Right lobe of liver (tissue), 6 donors: Measurements from ENCODE around the gene DYNC1LI1. TPM values are rescaled to one million over a fixed set of nuclear protein-coding genes. Genes with fewer than 3 reads are reported as not detected.

Experiments
- ATAC-seq, 4 donors: fragments of 200-7000 bp; cut with Tn5 transposase; one replicate each; pipeline ENCODE4 v1.9.1; 2020; ENCODE audit warnings: mild to moderate bottlenecking in 4 of 4, moderate library complexity in 4 of 4
- DNase-seq, 3 donors: peaks; one replicate each; pipeline ENCODE4 v3.0.0-alpha.2; 2020
- H3K27ac ChIP-seq, 3 donors: fragments of 200-600 bp; one replicate each; pipeline ENCODE4 v1.8.0; 2022
- H3K27me3 ChIP-seq, 2 donors: fragments of 200-600 bp; one replicate each; pipeline ENCODE4 v1.8.0; 2022
- H3K36me3 ChIP-seq, 4 donors: fragments of 200-600 bp; sonication (generic) in 1 of 4; one replicate each; pipeline versions ENCODE4 v1.5.1 to v1.8.0; 2017 to 2022; ENCODE audit warnings: control low read depth in 1 of 4
- H3K4me1 ChIP-seq, 4 donors: fragments of 200-600 bp; sonication (generic) in 1 of 4; one replicate each; pipeline versions ENCODE4 v1.5.1 to v1.8.0; 2017 to 2022; ENCODE audit warnings: control low read depth in 1 of 4
- H3K4me3 ChIP-seq, 3 donors: fragments of 200-600 bp; one replicate each; pipeline ENCODE4 v1.8.0; 2022
- H3K9me3 ChIP-seq, 4 donors: fragments of 200-600 bp; sonication (generic) in 1 of 4; one replicate each; pipeline versions ENCODE4 v1.5.1 to v1.8.0; 2017 to 2022; ENCODE audit warnings: control low read depth in 1 of 4
- POLR2A ChIP-seq: fragments of 450-650 bp; IDR thresholded peaks from one replicate; pipeline ENCODE4 v1.6.1; 2017; ENCODE audit warnings: antibody characterized with exemption, mild to moderate bottlenecking
- WGBS: methylation state at CpG from one replicate; pipeline ENCODE4 v1.1.6; 2018; ENCODE audit warnings: low coverage, low lambda C conversion rate; ENCODE audit not compliant: insufficient coverage; ENCODE audit errors: missing lambda C conversion rate; 5-methylcytosine and 5-hydroxymethylcytosine counted together
- intact Hi-C, 2 donors: fragments of 100-400 bp; cut with DNase I; formaldehyde crosslinking; loops; one replicate each; pipeline versions ENCODE4 v1.11.2 to v1.14.1; 2022
- total RNA-seq, 6 experiments: library from RNA; depleted of rRNA in 2 of 6; stranded (reverse); fragments of >200 nt in 2 of 6; fragmentation: NEBNext Ultra II Directional in 3 of 6; extraction: Animal tissue kit (Norgen Biotek cat#: 25700) in 3 of 6; gene quantifications; one replicate each; pipeline versions ENCODE4 v1.1.0 to v1.2.4, GENCODE V29; 2016 to 2023
- TF ChIP-seq, protein P1 (sequence below), 4 donors: fragments of 200-600 bp in 3 of 4; fragments of 450-650 bp in 1 of 4; IDR thresholded peaks; one replicate each; pipeline versions ENCODE4 v1.5.1 to v1.8.0; 2016 to 2022; ENCODE audit warnings: antibody characterized with exemption in 4 of 4, mild to moderate bottlenecking in 2 of 4
- donor health status: DM: no; HTN: yes; CAD: no.
- donor health status: DM: no; HTN: no; CAD: no.
- donor health status: DM: no; HTN: no; CAD: no.
- donor health status: DM: no; HTN: yes; CAD: no.
- donor health status: DM: no; HTN: yes; CAD: no.

Gene DYNC1LI1
- total RNA-seq, 6 experiments from 2014 or later: 7.6 to 16.9 (median 12.6) TPM

GRCh38 chr3:32603064-32603463, 32.4 kb upstream of the DYNC1LI1 start:
- WGBS: 37% methylated on average over 4 of the region's 4 CpGs
- intact Hi-C loops: no loop called here
- no peak for ATAC-seq
- no peaks in the 10 kb centered on the region for H3K9me3 ChIP-seq
- TF ChIP-seq POLR2A: no peak
- TF ChIP-seq, protein P1, sequence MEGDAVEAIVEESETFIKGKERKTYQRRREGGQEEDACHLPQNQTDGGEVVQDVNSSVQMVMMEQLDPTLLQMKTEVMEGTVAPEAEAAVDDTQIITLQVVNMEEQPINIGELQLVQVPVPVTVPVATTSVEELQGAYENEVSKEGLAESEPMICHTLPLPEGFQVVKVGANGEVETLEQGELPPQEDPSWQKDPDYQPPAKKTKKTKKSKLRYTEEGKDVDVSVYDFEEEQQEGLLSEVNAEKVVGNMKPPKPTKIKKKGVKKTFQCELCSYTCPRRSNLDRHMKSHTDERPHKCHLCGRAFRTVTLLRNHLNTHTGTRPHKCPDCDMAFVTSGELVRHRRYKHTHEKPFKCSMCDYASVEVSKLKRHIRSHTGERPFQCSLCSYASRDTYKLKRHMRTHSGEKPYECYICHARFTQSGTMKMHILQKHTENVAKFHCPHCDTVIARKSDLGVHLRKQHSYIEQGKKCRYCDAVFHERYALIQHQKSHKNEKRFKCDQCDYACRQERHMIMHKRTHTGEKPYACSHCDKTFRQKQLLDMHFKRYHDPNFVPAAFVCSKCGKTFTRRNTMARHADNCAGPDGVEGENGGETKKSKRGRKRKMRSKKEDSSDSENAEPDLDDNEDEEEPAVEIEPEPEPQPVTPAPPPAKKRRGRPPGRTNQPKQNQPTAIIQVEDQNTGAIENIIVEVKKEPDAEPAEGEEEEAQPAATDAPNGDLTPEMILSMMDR (IDR thresholded peaks at IDR 0.05): no peak
- DNase-seq: no peak
- H3K36me3 ChIP-seq: no peaks in the 10 kb centered on the region
- H3K27me3 ChIP-seq: no peaks in the 10 kb centered on the region
- H3K4me3 ChIP-seq: no peak overlapping the region
- H3K4me1 ChIP-seq: no peaks in the 10 kb centered on the region
- no peak overlapping the region for H3K27ac ChIP-seq

GRCh38 chr3:32602206-32602605, 31.5 kb upstream of the DYNC1LI1 start:
- H3K9me3 ChIP-seq: no peaks in the 10 kb centered on the region
- WGBS: 96% methylated on average over 3 of the region's 7 CpGs
- H3K27me3 ChIP-seq: no peaks in the 10 kb centered on the region
- DNase-seq (no peak), ATAC-seq (no peak)
- H3K4me3 ChIP-seq: no peak overlapping the region
- H3K36me3 ChIP-seq: no peaks in the 10 kb centered on the region
- TF ChIP-seq, protein P1 (IDR thresholded peaks at IDR 0.05): no peak
- no peak for TF ChIP-seq POLR2A
- no peaks in the 10 kb centered on the region for H3K4me1 ChIP-seq
- intact Hi-C loops: no loop called here
- no peak overlapping the region for H3K27ac ChIP-seq

GRCh38 chr3:32601722-32602121, 31.1 kb upstream of the DYNC1LI1 start:
- ATAC-seq (no peak), DNase-seq (no peak)
- H3K9me3 ChIP-seq: no peaks in the 10 kb centered on the region
- 54% methylated on average over 2 of the region's 3 CpGs for WGBS
- intact Hi-C loops: no loop called here
- no peak overlapping the region for H3K27ac ChIP-seq
- H3K36me3 ChIP-seq: no peaks in the 10 kb centered on the region
- TF ChIP-seq POLR2A: no peak
- TF ChIP-seq, protein P1 (IDR thresholded peaks at IDR 0.05): no peak
- no peak overlapping the region for H3K4me3 ChIP-seq
- no peaks in the 10 kb centered on the region for H3K27me3 ChIP-seq
- peaks cover 0 to 3% (median 0%) of the 10 kb centered on the region in 4 donors for H3K4me1 ChIP-seq

- H3K4me3 ChIP-seq: no peak overlapping the region
- no peaks in the 10 kb centered on the region for H3K9me3 ChIP-seq
- no peak overlapping the region for H3K27ac ChIP-seq
- no peak for TF ChIP-seq POLR2A
- TF ChIP-seq, protein P1 (IDR thresholded peaks at IDR 0.05): no peak
- 71% methylated on average over 2 of the region's 2 CpGs for WGBS
- DNase-seq: no peak
- no peaks in the 10 kb centered on the region for H3K27me3 ChIP-seq
- H3K36me3 ChIP-seq: no peaks in the 10 kb centered on the region
- no peak for ATAC-seq
- peaks cover 0 to 5% (median 0%) of the 10 kb centered on the region in 4 donors for H3K4me1 ChIP-seq
- intact Hi-C loops: no loop called here
Measured at GRCh38 chr3:32597656-32598055, 27.0 kb upstream of the DYNC1LI1 start.

DNA sequence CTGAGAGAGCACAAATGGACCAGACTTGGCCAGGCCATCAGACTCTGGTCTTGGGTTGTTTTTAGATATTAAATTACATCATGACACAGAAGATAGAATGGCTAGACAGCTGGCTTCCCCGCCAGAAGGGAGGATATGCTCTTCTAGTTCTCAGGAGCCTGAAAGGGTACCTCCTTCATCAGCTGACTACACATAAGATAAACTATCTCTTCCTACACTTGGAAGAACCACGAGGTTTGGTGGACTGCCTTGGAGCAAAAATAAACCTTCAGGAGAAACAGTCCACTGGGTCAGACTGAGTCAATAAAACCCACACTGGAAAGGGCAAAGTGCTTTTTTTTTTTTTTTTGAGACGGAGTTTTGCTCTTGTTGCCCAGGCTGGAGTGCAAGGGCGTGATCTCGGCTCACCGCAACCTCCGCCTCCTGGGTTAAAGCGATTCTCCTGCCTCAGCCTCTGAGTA, 26.3 kb upstream of the DYNC1LI1 start:
- TF ChIP-seq, protein P1 (IDR thresholded peaks at IDR 0.05): no peak
- TF ChIP-seq POLR2A: no peak
- Histone ChIP-seq H3K27me3 (no peaks in the 10 kb centered on the region), H3K4me1 (peaks cover 0 to 5% (median 0%) of the 10 kb centered on the region in 4 donors), H3K4me3 (no peak overlapping the region), H3K27ac (no peak overlapping the region), H3K36me3 (no peaks in the 10 kb centered on the region), H3K9me3 (no peaks in the 10 kb centered on the region)
- intact Hi-C loops: no loop called here
- WGBS: 22% methylated on average over 3 of the region's 8 CpGs
- DNase-seq (no peak), ATAC-seq (peak; percentile 34 to 79 (median 53))
